Measurements from ENCODE around the gene ESPN. TPM values are rescaled to one million over a fixed set of nuclear protein-coding genes. Genes with fewer than 3 reads are reported as not detected.

ESPN gene
- total and polyA plus RNA-seq, 2 of the 4 experiments (the other 2 are of a cell fraction): under 0.01 to 0.02 TPM

DNA sequence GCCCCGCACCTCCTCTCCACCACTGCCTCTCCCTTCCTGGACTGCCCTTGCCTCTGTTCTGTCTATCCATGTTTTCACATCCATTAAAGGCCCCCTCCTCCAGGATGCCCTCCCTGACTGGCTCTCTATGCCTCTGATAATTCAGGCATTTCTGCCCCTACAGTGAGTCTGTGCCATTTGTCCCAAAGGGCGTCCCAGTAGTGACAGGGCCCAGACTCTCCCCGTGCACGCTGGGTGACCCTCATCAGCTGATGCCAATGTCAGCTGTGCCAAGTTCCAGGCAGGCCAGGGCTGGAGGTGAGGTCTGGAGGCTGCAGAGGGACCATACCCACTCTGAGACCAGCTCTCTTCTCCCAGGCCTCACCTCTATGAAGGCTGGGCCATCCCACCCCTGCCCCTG lies 70.1 kb downstream of the ESPN start:
- Histone ChIP-seq H3K4me3 (ENCODE audit: insufficient read depth, low read depth, low read length) (no peak overlapping the region), H4K91ac (ENCODE audit: insufficient read depth, low read depth, low read length) (no peak overlapping the region), H2BK20ac (ENCODE audit: low read depth, low read length) (no peak overlapping the region), H2AFZ (replicated peaks; ENCODE audit: low read length, poor library complexity) (peak overlapping the region; percentile 29), H3K23ac (ENCODE audit: low read depth, low read length) (no peak overlapping the region), H3K18ac (ENCODE audit: low read depth, low read length) (no peak overlapping the region), H4K20me1 (ENCODE audit: insufficient read depth, low read length) (peaks cover 2% of the 10 kb centered on the region; the same call in 1 of the 2 replicates), H3K79me1 (ENCODE audit: low read depth in 1 of 2, low read length in 2 of 2) (peaks cover 0 to 15% of the 10 kb centered on the region in 2 experiments; a peak in 1 of 4 replicates), H3K27ac (ENCODE audit: insufficient read depth, low read length) (no peak overlapping the region), H2BK5ac (ENCODE audit: low read depth, low read length, poor library complexity, severe bottlenecking) (no peak overlapping the region), H3K27me3 (ENCODE audit: control insufficient read depth, insufficient read depth, low read length) (no peaks in the 10 kb centered on the region; the same call in 1 of the 2 replicates), H3K9me3 (ENCODE audit: control insufficient read depth, insufficient read depth, low read length) (no peaks in the 10 kb centered on the region), H3K9me1 (ENCODE audit: insufficient read depth, low read length) (0 out of 2 replicates have a peak, but pooled peaks cover 2% of the 10 kb centered on the region), H2AK5ac (ENCODE audit: low read depth, low read length) (no peak overlapping the region), H3K4me1 (ENCODE audit: control insufficient read depth, insufficient read depth, low read length) (peaks cover 19% of the 10 kb centered on the region), H3K9ac (ENCODE audit: low read depth, low read length) (no peak overlapping the region), H2BK15ac (ENCODE audit: low read depth, low read length) (no peak overlapping the region), H3K14ac (replicated peaks; ENCODE audit: low read depth, low read length) (no peak overlapping the region), H3K4me2 (ENCODE audit: low read depth, low read length) (no peak overlapping the region), H4K8ac (ENCODE audit: low read depth in 2 of 2, low read length in 2 of 2) (no peak overlapping the region), H2AK9ac (replicated peaks; ENCODE audit: low read depth, low read length, poor library complexity) (peak overlapping the region; percentile 42), H3K56ac (ENCODE audit: extremely low read depth, insufficient read depth, low read length) (no peak overlapping the region), H2BK120ac (ENCODE audit: low read depth, low read length) (no peak overlapping the region), H3K4ac (ENCODE audit: low read depth, low read length) (no peak overlapping the region), H4K5ac (ENCODE audit: low read depth, low read length) (no peak overlapping the region), H3K36me3 (ENCODE audit: control insufficient read depth, insufficient read depth, low read length) (no peaks in the 10 kb centered on the region)
- no TSS peak for BruUV-seq (replicated peaks)
- in situ Hi-C loops (cut with MboI; ENCODE audit: low sequenced_read_pairs) (loop anchor here (10.0 kb wide), 1 partner anchor 150 kb away; no protein-coding TSS in a partner anchor), intact Hi-C loops (cut with micrococcal nuclease) (loop anchor here (5.0 kb wide), 1 partner anchor 247 kb away; no protein-coding TSS in a partner anchor), dilution Hi-C loops (cut with HindIII; ENCODE audit: low sequenced_read_pairs, unreplicated experiment) (no loop called here)
- ChIA-PET CTCF (no interaction called here), POLR2A (ENCODE audit: unreplicated experiment) (no interaction called here)
- TF ChIP-seq, protein P1, sequence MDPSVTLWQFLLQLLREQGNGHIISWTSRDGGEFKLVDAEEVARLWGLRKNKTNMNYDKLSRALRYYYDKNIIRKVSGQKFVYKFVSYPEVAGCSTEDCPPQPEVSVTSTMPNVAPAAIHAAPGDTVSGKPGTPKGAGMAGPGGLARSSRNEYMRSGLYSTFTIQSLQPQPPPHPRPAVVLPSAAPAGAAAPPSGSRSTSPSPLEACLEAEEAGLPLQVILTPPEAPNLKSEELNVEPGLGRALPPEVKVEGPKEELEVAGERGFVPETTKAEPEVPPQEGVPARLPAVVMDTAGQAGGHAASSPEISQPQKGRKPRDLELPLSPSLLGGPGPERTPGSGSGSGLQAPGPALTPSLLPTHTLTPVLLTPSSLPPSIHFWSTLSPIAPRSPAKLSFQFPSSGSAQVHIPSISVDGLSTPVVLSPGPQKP (IDR thresholded peaks at IDR 0.05; ENCODE audit: borderline replicate concordance, low read depth, low read length): no peak
- TF ChIP-seq POLR2A (IDR thresholded peaks at IDR 0.05; ENCODE audit: low read depth, low read length) (no peak), RFX5 (IDR thresholded peaks at IDR 0.05; ENCODE audit: low read depth, low read length) (no peak), CEBPB (IDR thresholded peaks at IDR 0.05; ENCODE audit: low read depth, low read length) (no peak), MXI1 (IDR thresholded peaks at IDR 0.05; ENCODE audit: borderline replicate concordance, low read depth, low read length) (no peak), CHD1 (IDR thresholded peaks at IDR 0.05; ENCODE audit: low read depth, low read length) (no peak), RAD21 (IDR thresholded peaks at IDR 0.05; ENCODE audit: low read length) (no peak), BHLHE40 (IDR thresholded peaks at IDR 0.05; ENCODE audit: low read depth, low read length) (no peak), MAZ (IDR thresholded peaks at IDR 0.05; ENCODE audit: borderline replicate concordance, low read depth, low read length) (no peak), NFE2L2 (IDR thresholded peaks at IDR 0.05; ENCODE audit: low read depth, low read length) (no peak), SMC3 (IDR thresholded peaks at IDR 0.05; ENCODE audit: low read depth, low read length) (no peak), RCOR1 (IDR thresholded peaks at IDR 0.05; ENCODE audit: insufficient replicate concordance, low read length) (no peak)
- TF ChIP-seq, protein P2, sequence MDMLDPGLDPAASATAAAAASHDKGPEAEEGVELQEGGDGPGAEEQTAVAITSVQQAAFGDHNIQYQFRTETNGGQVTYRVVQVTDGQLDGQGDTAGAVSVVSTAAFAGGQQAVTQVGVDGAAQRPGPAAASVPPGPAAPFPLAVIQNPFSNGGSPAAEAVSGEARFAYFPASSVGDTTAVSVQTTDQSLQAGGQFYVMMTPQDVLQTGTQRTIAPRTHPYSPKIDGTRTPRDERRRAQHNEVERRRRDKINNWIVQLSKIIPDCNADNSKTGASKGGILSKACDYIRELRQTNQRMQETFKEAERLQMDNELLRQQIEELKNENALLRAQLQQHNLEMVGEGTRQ (IDR thresholded peaks at IDR 0.05; ENCODE audit: low read depth, low read length): no peak
- TF ChIP-seq, protein P3, sequence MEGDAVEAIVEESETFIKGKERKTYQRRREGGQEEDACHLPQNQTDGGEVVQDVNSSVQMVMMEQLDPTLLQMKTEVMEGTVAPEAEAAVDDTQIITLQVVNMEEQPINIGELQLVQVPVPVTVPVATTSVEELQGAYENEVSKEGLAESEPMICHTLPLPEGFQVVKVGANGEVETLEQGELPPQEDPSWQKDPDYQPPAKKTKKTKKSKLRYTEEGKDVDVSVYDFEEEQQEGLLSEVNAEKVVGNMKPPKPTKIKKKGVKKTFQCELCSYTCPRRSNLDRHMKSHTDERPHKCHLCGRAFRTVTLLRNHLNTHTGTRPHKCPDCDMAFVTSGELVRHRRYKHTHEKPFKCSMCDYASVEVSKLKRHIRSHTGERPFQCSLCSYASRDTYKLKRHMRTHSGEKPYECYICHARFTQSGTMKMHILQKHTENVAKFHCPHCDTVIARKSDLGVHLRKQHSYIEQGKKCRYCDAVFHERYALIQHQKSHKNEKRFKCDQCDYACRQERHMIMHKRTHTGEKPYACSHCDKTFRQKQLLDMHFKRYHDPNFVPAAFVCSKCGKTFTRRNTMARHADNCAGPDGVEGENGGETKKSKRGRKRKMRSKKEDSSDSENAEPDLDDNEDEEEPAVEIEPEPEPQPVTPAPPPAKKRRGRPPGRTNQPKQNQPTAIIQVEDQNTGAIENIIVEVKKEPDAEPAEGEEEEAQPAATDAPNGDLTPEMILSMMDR (conservative IDR thresholded peaks at IDR 0.05; ENCODE audit: low read depth, low read length): no peak
- no peak for ATAC-seq (ENCODE audit: low read depth)
- DNase-seq: no peak
- WGBS, 2 experiments (ENCODE audit: extremely low coverage in 2 of 2, insufficient read length in 1 of 2): no CpG with 5 or more reads among the region's 4 CpGs
